SK-N-DZ (cell line): ENCODE results near the gene CCDC88C.

Experiments used
- DNase-seq: peaks from one replicate; pipeline ENCODE4 v3.0.0-alpha.2; 2015; ENCODE audit warnings: low spot score

CCDC88C gene

GRCh38 chr14:91307652-91308051 is 110.0 kb downstream of the CCDC88C start:
- no peak for DNase-seq

DNA sequence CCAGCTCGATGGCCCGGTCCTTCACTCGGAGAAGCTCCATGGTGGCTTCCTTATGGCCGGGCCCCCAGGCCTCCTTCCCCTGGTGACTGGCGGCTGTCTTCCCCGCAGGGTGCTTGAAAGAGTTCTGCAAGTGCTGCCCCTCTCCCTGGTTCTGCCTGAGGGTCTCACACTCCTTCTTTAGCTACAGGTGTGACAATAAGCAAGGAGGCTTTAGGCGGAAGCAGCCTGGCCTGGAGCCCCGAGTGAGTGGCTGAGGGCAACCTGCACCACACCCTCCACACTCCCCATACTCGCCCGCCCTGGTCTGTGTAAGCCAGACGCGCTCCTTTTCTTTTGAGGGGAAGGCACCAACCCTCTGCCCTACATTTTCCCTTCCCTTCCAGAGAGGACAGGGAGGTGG is 110.6 kb downstream of the CCDC88C start:
- no peak for DNase-seq

- DNase-seq: no peak
Observed at GRCh38 chr14:91306547-91306946, 111.1 kb downstream of the CCDC88C start.

- DNase-seq: no peak
Observed at GRCh38 chr14:91305650-91306431, 111.8 kb downstream of the CCDC88C start.

- no peak for DNase-seq
Observed at GRCh38 chr14:91303924-91304229, 113.7 kb downstream of the CCDC88C start.

DNA sequence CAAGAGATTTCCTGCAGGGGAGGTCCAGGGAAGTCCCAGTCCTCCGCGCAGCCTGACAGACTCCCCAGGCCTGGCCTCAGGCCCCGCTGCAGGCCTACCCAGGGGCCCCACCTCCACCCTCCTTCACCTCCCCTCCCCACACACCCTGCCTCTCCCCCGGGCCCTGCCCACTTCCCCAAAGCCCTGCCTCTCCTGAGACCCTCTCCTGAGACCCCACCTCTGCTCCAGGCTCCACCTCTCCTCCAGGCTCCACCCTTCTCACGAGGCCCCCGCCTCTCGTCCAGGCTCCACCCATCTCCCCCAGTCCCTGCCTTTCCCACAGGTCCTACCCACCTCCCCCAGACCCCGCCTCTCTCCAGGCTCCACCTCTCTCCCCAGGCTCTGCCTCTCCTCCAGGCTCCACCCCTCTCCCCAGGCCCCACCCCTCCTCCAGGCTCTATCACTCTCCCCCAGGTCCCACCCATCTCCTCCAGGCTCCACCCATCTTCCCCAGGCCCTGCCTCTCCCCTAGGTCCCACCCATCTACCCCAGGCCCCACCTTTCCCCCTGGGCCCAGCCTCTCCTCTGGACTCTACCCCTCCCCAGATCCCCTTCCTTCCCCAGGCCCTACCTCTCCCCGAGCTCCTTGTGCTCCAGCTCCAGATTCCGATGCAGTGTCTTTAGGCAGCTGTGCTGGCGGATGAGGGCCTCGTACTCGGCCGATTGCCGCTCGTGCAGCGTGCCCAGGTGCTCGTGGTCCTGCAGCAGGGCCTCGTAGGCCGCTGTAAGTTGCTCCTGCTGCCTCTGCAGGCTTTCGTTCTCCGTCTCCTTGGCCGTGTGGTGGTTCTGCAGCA is 114.3 kb downstream of the CCDC88C start:
- DNase-seq: peak; percentile 32

DNA sequence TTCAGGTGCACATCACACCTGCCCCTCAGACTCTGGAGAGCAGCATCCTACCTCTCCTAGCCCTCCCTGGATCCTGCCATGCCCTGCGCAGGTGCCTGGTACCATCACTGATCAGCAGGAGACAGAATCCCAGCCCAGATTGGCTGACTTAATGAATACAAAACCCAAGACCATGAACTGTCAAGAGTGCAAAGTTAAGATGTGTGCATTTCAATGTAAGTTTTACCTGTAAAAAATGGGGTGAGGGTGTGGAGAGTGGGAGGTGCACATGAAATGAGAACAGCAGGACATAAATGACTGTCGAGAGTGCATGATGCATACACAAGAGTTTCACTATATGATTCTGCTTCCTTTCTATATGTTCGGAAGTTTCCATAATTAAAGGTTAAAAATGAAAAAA is 115.2 kb downstream of the CCDC88C start:
- DNase-seq: no peak

- no peak for DNase-seq
Observed at GRCh38 chr14:91300957-91301356, 116.7 kb downstream of the CCDC88C start.

- DNase-seq: no peak
Observed at GRCh38 chr14:91300283-91300895, 117.2 kb downstream of the CCDC88C start.

DNA sequence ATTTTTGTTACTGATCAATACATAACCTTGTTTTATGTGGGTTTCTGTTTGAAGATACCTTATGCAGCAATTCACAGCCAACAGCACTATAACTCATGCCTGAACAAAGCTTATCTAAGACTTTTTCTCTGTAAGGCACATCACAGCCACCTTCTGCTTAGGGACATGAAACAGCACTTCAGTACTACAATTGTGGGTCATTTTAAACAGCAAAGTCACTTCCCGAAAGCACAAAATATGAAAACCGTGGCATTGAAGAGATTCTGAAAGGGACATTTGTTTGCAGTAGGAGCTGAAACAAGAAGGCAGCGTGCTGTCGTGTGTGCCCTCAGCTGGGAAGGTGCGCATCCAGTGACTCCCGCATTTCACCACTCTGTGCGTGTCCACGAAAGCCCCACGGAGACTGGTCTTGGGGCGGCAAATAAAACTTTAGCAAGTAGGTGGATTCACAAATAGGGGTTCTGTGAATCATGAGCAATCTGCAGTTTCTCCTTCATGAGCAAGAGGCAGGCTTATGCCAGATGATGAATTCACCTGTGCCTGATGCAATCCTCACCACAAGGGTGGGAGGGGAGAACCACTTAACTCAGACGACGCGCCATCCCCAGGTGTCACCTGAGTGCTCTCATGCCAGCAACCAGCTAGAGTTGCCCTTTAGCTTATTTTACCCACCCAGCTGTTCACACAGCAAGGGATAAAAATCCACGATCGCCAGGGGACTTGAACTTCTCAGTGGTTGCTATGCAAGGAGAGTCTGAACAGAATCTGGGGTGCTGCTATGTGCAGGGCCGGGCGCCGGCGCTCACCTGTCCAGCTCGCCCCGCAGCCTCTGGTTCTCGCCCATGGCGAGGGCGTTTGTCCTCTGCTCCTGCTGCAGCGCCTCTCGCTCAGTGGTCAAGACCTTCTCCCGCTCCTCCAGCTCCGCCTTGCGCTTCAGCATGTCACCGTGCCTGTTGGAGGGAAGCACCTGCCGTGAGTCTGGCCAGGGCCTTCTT is 118.2 kb downstream of the CCDC88C start:
- DNase-seq: no peak

DNA sequence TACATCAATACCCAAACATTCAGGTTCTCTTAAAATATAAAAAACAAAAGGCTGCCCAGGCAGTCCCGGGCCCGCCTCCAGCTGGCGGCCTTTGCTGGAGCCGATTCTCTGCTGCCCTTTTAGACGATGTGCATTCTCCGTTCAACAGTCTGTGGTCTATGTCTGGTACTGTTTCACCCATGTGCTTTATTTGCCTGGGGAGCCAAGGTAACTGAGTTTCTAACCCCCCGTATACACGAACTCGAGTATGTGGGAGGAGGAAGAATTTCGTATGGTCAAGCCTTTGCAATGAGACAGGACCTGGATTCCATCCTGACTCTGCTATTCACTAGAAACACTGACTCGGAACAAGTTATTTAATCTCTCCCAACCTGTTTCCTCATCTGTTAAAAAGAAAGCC is 119.0 kb downstream of the CCDC88C start:
- DNase-seq: no peak

DNA sequence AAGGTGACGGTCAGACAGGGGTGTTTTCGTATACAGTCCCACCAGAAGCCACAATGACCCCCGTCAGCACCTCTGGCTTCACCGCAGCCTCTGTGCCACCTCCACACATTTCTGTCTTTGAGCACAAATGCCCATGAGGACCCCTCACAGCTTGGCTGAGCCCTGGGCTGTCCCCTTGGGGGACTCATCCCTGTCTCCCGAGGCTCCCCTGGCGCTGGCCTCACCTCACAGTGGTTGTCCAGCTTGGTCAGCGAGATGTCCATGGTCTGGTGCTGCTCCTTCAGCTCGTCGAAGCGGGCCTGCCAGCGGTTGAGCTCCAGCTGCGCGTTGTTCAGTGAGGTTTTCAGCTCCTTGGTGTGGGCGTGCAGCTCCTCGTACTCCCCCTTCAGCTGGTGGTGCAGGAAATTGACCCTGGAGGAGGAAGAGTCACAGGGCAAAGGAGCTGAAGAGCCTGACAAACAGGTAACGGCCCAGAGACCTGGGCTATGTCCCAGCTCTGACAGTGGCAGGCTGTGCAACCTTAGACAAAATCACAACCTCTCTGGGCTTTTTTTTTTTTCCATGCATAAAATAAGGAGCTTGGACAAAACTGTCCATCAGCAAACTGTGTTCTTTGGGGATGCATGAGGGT is 120.4 kb downstream of the CCDC88C start:
- no peak for DNase-seq

GRCh38 chr14:91295851-91296796 is 121.5 kb downstream of the CCDC88C start:
- no peak for DNase-seq

DNA sequence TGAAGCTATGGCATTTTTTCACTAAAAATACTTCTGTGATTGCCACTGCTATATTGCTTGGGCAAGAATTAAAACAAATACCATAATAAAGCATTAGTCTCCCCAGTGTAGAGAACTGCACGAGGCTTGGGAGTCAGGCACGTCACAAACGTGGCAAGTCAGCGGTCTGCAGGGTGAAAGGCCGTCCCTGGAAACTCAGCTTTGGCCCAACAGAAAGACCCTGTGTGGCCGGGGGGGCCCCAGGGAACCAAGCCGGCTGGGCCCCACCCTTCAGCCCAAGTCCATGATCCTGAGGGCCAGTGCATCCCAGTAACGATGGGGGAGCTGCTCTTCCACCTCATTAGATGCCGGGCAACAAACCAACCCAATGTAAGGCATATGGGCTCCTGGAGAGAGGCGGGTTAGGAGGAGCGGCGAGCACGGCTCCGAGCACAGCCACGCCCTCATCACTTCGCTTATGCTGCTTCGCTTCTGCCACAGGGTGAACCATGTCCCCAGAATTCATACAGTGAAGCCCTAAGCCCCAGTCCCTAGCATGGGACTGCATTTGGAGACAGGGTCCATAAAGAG is 122.3 kb downstream of the CCDC88C start:
- DNase-seq: no peak

- no peak for DNase-seq
Observed at GRCh38 chr14:91294153-91294552, 123.5 kb downstream of the CCDC88C start.

DNA sequence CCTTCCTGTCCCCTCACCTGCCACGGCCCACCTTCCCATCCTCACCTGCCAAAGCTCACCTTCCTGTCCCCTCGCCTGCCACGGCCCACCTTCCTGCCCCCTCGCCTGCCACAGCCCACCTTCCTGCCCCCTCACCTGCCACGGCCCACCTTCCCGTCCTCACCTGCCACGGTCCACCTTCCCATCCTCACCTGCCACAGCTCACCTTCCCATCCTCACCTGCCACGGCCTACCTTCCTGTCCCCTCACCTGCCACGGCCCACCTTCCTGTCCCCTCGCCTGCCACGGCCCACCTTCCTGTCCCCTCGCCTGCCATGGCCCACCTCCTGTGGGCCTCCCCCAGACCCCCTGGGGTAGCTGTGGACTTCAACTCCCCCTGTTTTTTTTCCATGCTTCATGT is 124.3 kb downstream of the CCDC88C start:
- no peak for DNase-seq

DNA sequence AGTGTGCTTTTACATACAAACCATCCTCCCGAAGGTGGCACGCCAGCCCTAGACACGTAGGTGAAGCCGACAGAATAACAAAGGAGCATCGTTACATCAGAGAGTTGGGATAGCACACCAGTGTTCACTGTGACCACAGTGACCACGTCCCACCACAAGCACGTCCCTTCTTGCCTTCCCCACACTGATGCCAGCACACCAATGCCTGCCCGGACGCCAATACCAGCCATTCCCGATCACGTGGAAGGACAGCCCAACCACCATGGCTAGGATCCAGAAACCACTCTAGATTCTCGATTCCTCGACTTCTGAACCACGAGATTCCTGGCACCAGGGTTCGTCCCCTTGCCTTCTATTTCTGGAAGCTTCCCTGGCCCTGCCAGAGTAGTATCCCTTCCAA is 125.1 kb downstream of the CCDC88C start:
- no peak for DNase-seq

GRCh38 chr14:91291786-91292405 is 125.7 kb downstream of the CCDC88C start:
- no peak for DNase-seq

DNA sequence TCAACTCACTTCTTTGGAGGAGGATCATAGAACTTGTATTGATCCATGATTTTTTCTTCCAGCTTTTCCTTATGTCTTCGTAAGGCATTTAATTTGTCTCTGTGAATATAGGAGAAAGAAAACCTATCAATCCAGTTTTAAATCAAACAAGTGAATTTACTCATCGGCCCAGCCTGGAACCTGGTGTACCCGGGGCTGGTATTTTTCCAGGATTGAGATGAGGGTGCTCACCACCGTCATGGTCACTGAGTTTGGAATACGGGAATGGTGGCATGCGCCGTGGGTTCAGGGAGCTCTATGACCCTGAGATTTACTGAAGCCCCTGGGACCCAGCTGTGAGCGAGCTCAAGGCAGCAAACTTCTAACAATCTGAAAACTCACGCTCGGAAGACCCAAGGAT is 126.6 kb downstream of the CCDC88C start:
- no peak for DNase-seq
